HL-60 (cell line): ENCODE measurements around the gene COBL.

ENCODE experiments used
- DNase-seq, 2 experiments: peaks; one replicate each; pipeline ENCODE4 v3.0.0-alpha.2; 2010 to 2020; ENCODE audit warnings: low read depth in 1 of 2, low spot score in 1 of 2
- H3K27ac ChIP-seq: fragments of 250-450 bp; sonication (Bioruptor Pico); replicated peaks from 2 replicates; pipeline ENCODE4 v1.5.1; 2020; ENCODE audit warnings: mild to moderate bottlenecking, moderate library complexity
- H3K27me3 ChIP-seq: fragments of 250-450 bp; sonication (Bioruptor Pico); 2 replicates; pipeline ENCODE4 v1.5.1; 2021; ENCODE audit warnings: mild to moderate bottlenecking, moderate library complexity; ENCODE audit not compliant: insufficient read depth, poor library complexity, severe bottlenecking
- H3K4me3 ChIP-seq: replicated peaks from 2 replicates; pipeline ENCODE4 v1.5.1; 2011; ENCODE audit warnings: mild to moderate bottlenecking, control low read depth, low read length; ENCODE audit not compliant: insufficient read depth
- CTCF ChIP-seq: IDR thresholded peaks from one replicate; pipeline ENCODE4 v1.5.1; 2011; ENCODE audit warnings: low read length, control low read depth, inconsistent platforms; ENCODE audit not compliant: insufficient read depth
- GABPA ChIP-seq: IDR thresholded peaks from 2 replicates; pipeline ENCODE4 v1.6.1; 2012; ENCODE audit warnings: low read depth
- POLR2AphosphoS5 ChIP-seq: IDR thresholded peaks from 2 replicates; pipeline ENCODE4 v1.6.1; 2012; ENCODE audit warnings: low read depth
- SPI1 ChIP-seq: IDR thresholded peaks from 2 replicates; pipeline ENCODE4 v1.6.1; 2012; ENCODE audit warnings: low read depth, mild to moderate bottlenecking, borderline replicate concordance
- TF ChIP-seq, protein P1 (sequence below): IDR thresholded peaks from 2 replicates; pipeline ENCODE4 v1.6.1; 2012; ENCODE audit warnings: low read depth; ENCODE audit not compliant: insufficient replicate concordance

The COBL gene

GRCh38 chr7:51234139-51234538 lies 82.5 kb downstream of the COBL start:
- Histone ChIP-seq H3K27ac (no peak overlapping the region), H3K27me3 (no peaks in the 10 kb centered on the region), H3K4me3 (no peak overlapping the region)
- DNase-seq: no peak
- TF ChIP-seq GABPA (no peak), POLR2AphosphoS5 (no peak), CTCF (no peak), SPI1 (no peak)
- TF ChIP-seq, protein P1, sequence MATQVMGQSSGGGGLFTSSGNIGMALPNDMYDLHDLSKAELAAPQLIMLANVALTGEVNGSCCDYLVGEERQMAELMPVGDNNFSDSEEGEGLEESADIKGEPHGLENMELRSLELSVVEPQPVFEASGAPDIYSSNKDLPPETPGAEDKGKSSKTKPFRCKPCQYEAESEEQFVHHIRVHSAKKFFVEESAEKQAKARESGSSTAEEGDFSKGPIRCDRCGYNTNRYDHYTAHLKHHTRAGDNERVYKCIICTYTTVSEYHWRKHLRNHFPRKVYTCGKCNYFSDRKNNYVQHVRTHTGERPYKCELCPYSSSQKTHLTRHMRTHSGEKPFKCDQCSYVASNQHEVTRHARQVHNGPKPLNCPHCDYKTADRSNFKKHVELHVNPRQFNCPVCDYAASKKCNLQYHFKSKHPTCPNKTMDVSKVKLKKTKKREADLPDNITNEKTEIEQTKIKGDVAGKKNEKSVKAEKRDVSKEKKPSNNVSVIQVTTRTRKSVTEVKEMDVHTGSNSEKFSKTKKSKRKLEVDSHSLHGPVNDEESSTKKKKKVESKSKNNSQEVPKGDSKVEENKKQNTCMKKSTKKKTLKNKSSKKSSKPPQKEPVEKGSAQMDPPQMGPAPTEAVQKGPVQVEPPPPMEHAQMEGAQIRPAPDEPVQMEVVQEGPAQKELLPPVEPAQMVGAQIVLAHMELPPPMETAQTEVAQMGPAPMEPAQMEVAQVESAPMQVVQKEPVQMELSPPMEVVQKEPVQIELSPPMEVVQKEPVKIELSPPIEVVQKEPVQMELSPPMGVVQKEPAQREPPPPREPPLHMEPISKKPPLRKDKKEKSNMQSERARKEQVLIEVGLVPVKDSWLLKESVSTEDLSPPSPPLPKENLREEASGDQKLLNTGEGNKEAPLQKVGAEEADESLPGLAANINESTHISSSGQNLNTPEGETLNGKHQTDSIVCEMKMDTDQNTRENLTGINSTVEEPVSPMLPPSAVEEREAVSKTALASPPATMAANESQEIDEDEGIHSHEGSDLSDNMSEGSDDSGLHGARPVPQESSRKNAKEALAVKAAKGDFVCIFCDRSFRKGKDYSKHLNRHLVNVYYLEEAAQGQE: no peak

DNA sequence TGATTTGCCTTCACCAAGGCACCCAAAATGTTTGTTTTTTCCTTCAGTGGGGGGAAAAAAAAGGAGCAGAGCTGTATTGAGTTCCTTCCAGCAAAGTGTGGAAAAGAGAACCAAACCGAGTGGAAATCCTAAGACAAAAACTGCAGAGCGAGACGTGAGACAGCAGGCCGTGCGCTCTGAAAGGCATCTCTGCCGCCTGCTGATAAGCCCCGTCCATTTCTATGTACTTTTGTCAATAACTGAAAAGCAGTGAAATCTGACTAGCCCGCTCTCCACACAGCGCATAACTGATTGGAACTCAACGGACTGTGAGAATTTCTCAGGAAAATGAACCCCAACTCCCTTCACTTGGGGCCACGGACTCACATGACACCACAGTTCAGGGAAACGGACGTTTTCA lies 83.2 kb downstream of the COBL start:
- no peak overlapping the region for H3K27ac ChIP-seq
- TF ChIP-seq POLR2AphosphoS5 (no peak), GABPA (no peak), SPI1 (no peak), CTCF (no peak)
- TF ChIP-seq, protein P1: no peak
- DNase-seq: no peak
- H3K4me3 ChIP-seq: no peak overlapping the region
- H3K27me3 ChIP-seq: no peaks in the 10 kb centered on the region

- DNase-seq: no peak
- TF ChIP-seq POLR2AphosphoS5: no peak
- peak; percentile 67; the same call in 1 of the 2 replicates for TF ChIP-seq SPI1
- no peaks in the 10 kb centered on the region for H3K27me3 ChIP-seq
- H3K4me3 ChIP-seq: no peak overlapping the region
- no peak overlapping the region for H3K27ac ChIP-seq
Observed at GRCh38 chr7:51230723-51231122, 85.9 kb downstream of the COBL start.

DNA sequence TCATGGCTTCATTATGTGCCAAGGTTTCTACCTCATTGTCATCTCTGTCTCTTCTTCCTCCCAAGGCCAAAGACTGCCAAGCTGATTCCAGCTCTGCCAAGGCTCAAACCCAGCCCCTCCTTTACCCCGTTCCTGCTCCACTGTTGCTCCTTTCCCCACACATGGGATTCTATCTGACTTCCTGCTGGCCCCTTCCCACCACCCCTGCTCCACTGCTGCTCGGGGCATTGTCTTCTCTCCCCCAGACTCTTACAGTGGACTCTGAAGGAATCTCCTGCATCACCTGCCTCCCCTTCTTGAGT lies 86.3 kb downstream of the COBL start:
- no peak for DNase-seq

More for the DNA sequence above, 86.3 kb downstream of the COBL start:
- H3K4me3 ChIP-seq: no peak overlapping the region
- H3K27ac ChIP-seq: no peak overlapping the region
- H3K27me3 ChIP-seq: no peaks in the 10 kb centered on the region
- no peak for TF ChIP-seq GABPA
- TF ChIP-seq CTCF: no peak
- TF ChIP-seq, protein P1: no peak
- no peak for TF ChIP-seq POLR2AphosphoS5
- TF ChIP-seq SPI1: no peak
